NCI-H510A treated with DMSO at 0.1 percent for 48 hours (cell line): ENCODE results near the gene RPS15A.
"Not testable (repeated sequence)": the region's sequence is repeated elsewhere in the genome, so short reads cannot be mapped to it uniquely, and the experiment has no call there.

Experiments
- DNase-seq: peaks from one replicate; lab custom pipeline; 2025; lab: John Stamatoyannopoulos, UW

The RPS15A gene

GRCh38 chr16:18756639-18757038 is 33.5 kb downstream of the RPS15A start:
- not testable (repeated sequence) for DNase-seq

DNA sequence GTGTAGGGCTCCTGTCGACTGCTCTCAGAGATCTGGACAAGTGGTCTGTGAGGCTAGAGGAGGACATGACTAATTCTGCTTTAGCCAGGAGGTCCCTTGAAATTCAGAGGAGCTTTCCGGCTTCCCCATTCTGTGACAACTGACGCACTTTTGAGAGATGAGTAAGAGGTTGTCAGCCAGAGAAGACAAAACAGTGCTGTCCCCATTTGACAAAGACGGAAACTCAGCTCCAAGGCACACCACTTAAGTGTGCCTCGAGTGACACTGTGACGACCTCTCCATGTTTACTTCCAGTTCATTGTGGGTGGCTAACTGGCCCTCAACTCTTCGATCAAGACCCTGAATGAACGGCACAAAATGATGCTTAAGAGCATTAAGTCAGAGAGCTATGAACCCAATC is 47.3 kb downstream of the RPS15A start:
- DNase-seq = not testable (repeated sequence)

DNA sequence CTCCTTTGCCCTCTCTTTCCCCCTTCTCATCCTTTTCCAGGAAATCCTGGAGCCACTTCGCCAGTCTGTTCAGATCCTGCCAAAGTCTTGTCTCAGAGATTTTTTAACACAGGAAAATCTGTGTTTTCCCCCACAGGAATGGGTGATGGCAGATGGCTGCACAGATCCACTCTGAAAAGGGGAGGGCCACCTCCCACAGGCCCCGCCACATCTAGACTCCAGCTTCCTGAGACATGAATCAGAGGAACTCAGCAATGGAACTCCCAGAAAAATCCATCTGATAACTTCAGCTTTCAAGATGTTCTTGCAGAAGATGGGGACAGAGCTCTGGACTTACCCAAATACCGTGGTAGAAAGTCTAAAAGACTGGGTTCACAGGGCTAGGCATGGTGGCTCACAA is 50.1 kb downstream of the RPS15A start:
- DNase-seq = not testable (repeated sequence)

- not testable (repeated sequence) for DNase-seq
These were observed 51.4 kb downstream of the RPS15A start for GRCh38 chr16:18738768-18739167.

DNA sequence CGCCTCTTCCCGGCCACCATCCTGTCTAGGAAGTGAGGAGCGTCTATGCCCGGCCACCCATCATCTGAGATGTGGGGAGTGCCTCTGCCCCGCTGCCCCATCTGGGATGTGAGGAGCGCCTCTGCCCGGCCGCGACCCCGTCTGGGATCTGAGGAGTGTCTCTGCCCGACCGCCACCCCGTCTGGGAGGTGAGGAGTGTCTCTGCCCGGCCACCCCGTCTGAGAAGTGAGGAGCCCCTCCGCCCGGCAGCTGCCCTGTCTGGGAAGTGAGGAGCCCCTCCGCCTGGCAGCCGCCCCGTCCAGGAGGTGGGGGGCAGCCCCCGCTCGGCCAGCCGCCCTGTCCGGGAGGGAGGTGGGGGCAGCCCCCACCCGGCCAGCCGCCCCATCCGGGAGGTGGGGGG is 55.9 kb downstream of the RPS15A start:
- DNase-seq = not testable (repeated sequence)
